ENCODE data around the gene CAND1.

DNA sequence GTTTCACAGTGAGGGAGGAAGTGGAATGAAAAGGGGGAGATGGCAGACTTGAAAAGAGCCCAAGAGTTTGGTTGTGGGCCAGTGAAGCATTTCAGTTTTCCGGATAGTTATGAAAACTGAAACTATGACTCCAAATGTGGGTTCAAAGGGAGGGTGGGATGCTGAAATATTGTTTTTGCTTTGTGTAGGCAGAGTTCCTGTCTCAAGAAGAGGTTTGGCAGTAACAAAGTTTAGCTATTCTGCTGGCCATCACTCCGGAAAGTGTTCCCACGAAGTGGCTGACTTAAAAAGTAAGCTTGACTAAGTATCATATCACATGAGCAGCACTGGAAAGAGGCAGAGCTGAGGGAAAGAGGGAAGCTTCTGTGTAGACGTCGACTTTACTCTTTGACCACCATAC is 85.2 kb downstream of the CAND1 start:
- TF ChIP-seq, protein P1, sequence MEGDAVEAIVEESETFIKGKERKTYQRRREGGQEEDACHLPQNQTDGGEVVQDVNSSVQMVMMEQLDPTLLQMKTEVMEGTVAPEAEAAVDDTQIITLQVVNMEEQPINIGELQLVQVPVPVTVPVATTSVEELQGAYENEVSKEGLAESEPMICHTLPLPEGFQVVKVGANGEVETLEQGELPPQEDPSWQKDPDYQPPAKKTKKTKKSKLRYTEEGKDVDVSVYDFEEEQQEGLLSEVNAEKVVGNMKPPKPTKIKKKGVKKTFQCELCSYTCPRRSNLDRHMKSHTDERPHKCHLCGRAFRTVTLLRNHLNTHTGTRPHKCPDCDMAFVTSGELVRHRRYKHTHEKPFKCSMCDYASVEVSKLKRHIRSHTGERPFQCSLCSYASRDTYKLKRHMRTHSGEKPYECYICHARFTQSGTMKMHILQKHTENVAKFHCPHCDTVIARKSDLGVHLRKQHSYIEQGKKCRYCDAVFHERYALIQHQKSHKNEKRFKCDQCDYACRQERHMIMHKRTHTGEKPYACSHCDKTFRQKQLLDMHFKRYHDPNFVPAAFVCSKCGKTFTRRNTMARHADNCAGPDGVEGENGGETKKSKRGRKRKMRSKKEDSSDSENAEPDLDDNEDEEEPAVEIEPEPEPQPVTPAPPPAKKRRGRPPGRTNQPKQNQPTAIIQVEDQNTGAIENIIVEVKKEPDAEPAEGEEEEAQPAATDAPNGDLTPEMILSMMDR (IDR thresholded peaks at IDR 0.05): no peak
- peak in 1 of 2 donors; percentile 24 for TF ChIP-seq POLR2A (IDR thresholded peaks at IDR 0.05)

Data from thyroid gland (tissue), 4 donors.